SK-N-MC (cell line): ENCODE measurements around the gene PATL1.
A peak's percentile ranks its signal among the peaks of the same experiment; 100 is the strongest.
"Not testable (repeated sequence)": the region's sequence is repeated elsewhere in the genome, so short reads cannot be mapped to it uniquely, and the experiment has no call there.

Experiments used
- DNase-seq: peaks from one replicate; pipeline ENCODE4 v3.0.0-alpha.2; 2011; ENCODE audit warnings: low read depth, low spot score
- H3K27ac ChIP-seq: fragments of 200-600 bp; sonication (generic); 2 replicates; pipeline ENCODE4 v1.5.1; 2016; ENCODE audit warnings: mixed run types
- H3K36me3 ChIP-seq: fragments of 200-600 bp; sonication (generic); 2 replicates; pipeline ENCODE4 v1.6.1; 2017; ENCODE audit warnings: antibody characterized with exemption, low read length, mixed read lengths; ENCODE audit not compliant: insufficient read depth
- H3K4me3 ChIP-seq: fragments of 200-600 bp; sonication (generic); 2 replicates; pipeline ENCODE4 v1.5.1; 2016
- H3K9ac ChIP-seq: fragments of 200-600 bp; sonication (generic); 2 replicates; pipeline ENCODE4 v1.8.0; 2017; ENCODE audit warnings: mixed run types, mixed read lengths; ENCODE audit not compliant: insufficient read length
- H3K9me3 ChIP-seq: fragments of 200-600 bp; sonication (generic); 2 replicates; pipeline ENCODE4 v1.6.1; 2017; ENCODE audit warnings: low read depth, mild to moderate bottlenecking, antibody characterized with exemption, low read length, moderate library complexity, mixed read lengths
- EZH2 ChIP-seq: fragments of 200-600 bp; sonication (generic); IDR thresholded peaks from one replicate; pipeline ENCODE4 v1.6.1; 2017; ENCODE audit warnings: antibody characterized with exemption
- FOXP2 ChIP-seq: optimal IDR thresholded peaks from 2 replicates; pipeline ENCODE3; 2011; ENCODE audit warnings: mild to moderate bottlenecking, moderate library complexity; ENCODE audit not compliant: insufficient read depth; ENCODE audit errors: extremely low read length, control extremely low read depth
- POLR2AphosphoS5 ChIP-seq: IDR thresholded peaks from 2 replicates; pipeline ENCODE4 v1.6.1; 2012; ENCODE audit warnings: mild to moderate bottlenecking, low read depth, low read length, borderline replicate concordance

PATL1 gene

GRCh38 chr11:59698506-59698905 is 29.7 kb upstream of the PATL1 start:
- TF ChIP-seq POLR2AphosphoS5, result no peak
- no peak for TF ChIP-seq EZH2
- no peak for TF ChIP-seq FOXP2
- Histone ChIP-seq H3K27ac (no peak overlapping the region), H3K9me3 (no peaks in the 10 kb centered on the region), H3K4me3 (no peak overlapping the region), H3K9ac (no peak overlapping the region), H3K36me3 (no peaks in the 10 kb centered on the region; the same call in 1 of the 2 replicates)
- DNase-seq, result no peak

DNA sequence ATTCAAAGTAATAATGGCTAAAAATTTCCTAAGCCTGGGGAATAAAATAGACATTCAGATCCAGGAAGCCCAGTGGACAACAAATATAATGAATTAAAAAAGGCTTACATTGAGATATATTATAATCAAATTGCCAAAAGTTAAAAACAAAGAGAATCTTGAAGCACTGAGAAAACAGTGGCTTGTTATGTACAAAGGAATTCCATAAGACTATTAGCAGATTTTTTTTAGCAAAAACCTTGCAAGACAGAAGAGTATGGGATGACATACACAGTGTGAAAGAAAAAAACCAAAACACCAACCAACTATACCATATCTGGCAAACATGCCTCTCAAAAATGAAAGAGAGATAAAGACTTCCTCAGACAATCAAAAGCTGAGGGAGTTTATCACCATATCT is 24.1 kb upstream of the PATL1 start:
- no peak for TF ChIP-seq EZH2
- no peak for DNase-seq
- H3K9me3 ChIP-seq, result 0 out of 2 replicates have a peak, but pooled peaks cover 2% of the 10 kb centered on the region

DNA sequence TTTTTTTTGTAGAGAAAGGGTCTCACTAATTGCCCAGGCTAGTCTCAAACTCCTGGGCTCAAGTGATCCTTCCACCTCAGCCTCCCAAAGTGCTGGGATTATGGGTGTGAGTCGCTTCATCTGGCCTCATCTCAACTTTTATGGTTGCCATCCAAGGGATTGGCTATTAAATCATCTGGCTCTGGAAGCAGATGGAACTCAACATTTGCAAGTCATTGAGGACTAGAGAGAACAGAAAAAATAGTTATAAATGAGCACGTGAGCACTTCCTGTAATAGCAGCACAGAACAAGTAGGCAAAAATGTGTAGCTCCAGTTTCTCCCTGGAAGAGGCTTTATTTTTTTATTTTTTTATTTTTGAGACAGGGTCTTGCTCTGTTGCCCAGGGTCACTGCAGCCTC is 22.3 kb upstream of the PATL1 start:
- no peak for TF ChIP-seq POLR2AphosphoS5
- no peak for TF ChIP-seq EZH2
- no peak for TF ChIP-seq FOXP2
- Histone ChIP-seq H3K9me3 (0 out of 2 replicates have a peak, but pooled peaks cover 2% of the 10 kb centered on the region), H3K4me3 (no peak overlapping the region), H3K9ac (no peak overlapping the region), H3K36me3 (no peaks in the 10 kb centered on the region; the same call in 1 of the 2 replicates), H3K27ac (peak overlapping the region; percentile 64)
- no peak for DNase-seq

More for the DNA sequence above, 24.1 kb upstream of the PATL1 start:
- Histone ChIP-seq H3K27ac (no peak overlapping the region), H3K4me3 (no peak overlapping the region), H3K9ac (no peak overlapping the region), H3K36me3 (no peaks in the 10 kb centered on the region; the same call in 1 of the 2 replicates)

- H3K9ac ChIP-seq, result no peak overlapping the region
- H3K36me3 ChIP-seq, result no peaks in the 10 kb centered on the region; the same call in 1 of the 2 replicates
- H3K27ac ChIP-seq, result peak overlapping the region; percentile 85
- no peak overlapping the region for H3K4me3 ChIP-seq
- H3K9me3 ChIP-seq, result 0 out of 2 replicates have a peak, but pooled peaks cover 6% of the 10 kb centered on the region
- no peak for DNase-seq
- TF ChIP-seq EZH2, result no peak
- TF ChIP-seq POLR2AphosphoS5, result no peak
- no peak for TF ChIP-seq FOXP2
Measured at GRCh38 chr11:59689015-59689414, 20.2 kb upstream of the PATL1 start.

GRCh38 chr11:59681260-59681725 is 12.5 kb upstream of the PATL1 start:
- H3K9ac ChIP-seq, H3K4me3 ChIP-seq, DNase-seq, H3K36me3 ChIP-seq, H3K27ac ChIP-seq, H3K9me3 ChIP-seq: not testable (repeated sequence)

DNA sequence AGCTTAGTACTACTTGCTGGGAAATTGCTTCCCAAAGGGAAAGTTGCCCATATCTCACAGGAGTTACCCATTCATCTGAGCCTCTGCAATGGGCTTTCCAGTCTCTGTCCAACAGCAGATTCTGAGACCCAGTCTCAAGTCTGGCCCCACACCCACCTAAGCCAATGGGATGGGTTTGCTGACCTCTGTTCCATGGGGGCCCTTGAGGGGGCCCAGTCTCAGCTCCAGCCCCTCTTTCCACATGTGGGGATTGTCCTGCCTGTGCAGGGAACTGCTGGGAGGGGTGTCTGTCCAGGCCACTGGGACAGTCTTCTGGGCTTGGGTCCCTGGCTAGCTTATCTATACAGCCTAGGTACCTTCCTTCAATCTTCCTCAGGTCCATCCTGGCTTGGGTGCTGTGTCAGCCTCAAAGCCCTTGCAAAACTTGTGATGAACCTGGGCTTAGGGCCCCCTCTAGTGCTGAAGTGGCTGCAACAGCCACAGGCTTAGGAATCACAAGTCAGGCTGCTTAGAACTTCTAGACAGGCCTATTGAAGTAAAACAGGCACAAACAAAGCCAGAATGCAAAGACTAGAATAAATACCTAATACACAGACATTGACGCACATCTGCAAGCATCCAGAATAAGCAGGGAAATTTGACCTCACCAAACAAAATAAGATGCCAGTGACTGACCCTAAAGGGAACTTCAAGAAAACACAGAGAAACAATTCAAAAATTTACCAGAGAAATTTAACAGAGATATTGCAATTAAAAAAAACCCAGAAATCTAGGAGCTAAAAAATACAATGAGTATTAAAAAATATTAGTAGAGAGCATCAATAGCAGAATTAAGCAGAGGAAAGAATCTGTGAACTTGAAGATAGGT is 11.7 kb upstream of the PATL1 start:
- TF ChIP-seq FOXP2, result no peak
- no peak for TF ChIP-seq POLR2AphosphoS5
- TF ChIP-seq EZH2, result no peak
- peak overlapping the region; percentile 32 for H3K9ac ChIP-seq
- no peak overlapping the region for H3K4me3 ChIP-seq
- 0 out of 2 replicates have a peak, but pooled peaks cover 4% of the 10 kb centered on the region for H3K9me3 ChIP-seq
- H3K36me3 ChIP-seq, result no peaks in the 10 kb centered on the region
- no peak for DNase-seq
- H3K27ac ChIP-seq, result no peak overlapping the region

GRCh38 chr11:59679347-59679746 is 10.5 kb upstream of the PATL1 start:
- DNase-seq, result no peak
- H3K4me3 ChIP-seq, result no peak overlapping the region
- no peak overlapping the region for H3K27ac ChIP-seq
- no peaks in the 10 kb centered on the region for H3K36me3 ChIP-seq
- no peak for TF ChIP-seq EZH2
- no peak for TF ChIP-seq FOXP2
- no peak for TF ChIP-seq POLR2AphosphoS5
- H3K9ac ChIP-seq, result no peak overlapping the region
- H3K9me3 ChIP-seq, result no peaks in the 10 kb centered on the region

DNA sequence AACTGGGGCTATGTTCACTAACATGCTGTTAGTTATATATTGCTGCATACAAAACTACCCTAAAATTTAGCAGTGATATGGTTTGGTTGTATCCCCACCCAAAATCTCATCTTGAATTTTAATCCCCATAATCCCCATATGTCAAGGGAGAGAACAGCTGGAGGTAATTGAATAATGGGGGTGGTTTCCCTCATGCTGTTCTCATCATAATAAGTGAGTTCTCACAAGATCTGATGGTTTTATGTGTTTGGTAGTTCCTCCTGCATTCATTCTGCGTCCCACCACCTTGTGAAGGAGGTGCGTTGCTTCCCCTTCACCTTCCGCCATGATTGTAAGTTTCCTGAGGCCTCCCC is 10.0 kb upstream of the PATL1 start:
- H3K36me3 ChIP-seq, result no peaks in the 10 kb centered on the region
- DNase-seq, result no peak
- H3K4me3 ChIP-seq, result no peak overlapping the region
- H3K27ac ChIP-seq, result no peak overlapping the region
- TF ChIP-seq POLR2AphosphoS5 (no peak), EZH2 (no peak), FOXP2 (no peak)
- H3K9ac ChIP-seq, result no peak overlapping the region
- no peaks in the 10 kb centered on the region for H3K9me3 ChIP-seq
